HFFc6 (cell line): ENCODE data around the gene ZNF180. TPM values are rescaled to one million over a fixed set of nuclear protein-coding genes. Genes with fewer than 3 reads are reported as not detected.
A peak's percentile ranks its signal among the peaks of the same experiment; 100 is the strongest.
"Not testable (repeated sequence)": the region's sequence is repeated elsewhere in the genome, so short reads cannot be mapped to it uniquely, and the experiment has no call there.

ENCODE experiments used
- DNase-seq: peaks from one replicate; pipeline ENCODE4 v3.0.0-alpha.2; 2018
- H3K27ac Mint-ChIP-seq: 2 replicates; pipeline ENCODE4 v1.8.0; 2020; ENCODE audit warnings: mild to moderate bottlenecking, mixed read lengths
- H3K27me3 Mint-ChIP-seq: 2 replicates; pipeline ENCODE4 v1.8.0; 2021; ENCODE audit warnings: mild to moderate bottlenecking, moderate library complexity, mixed read lengths; ENCODE audit not compliant: insufficient read depth
- H3K36me3 Mint-ChIP-seq: 2 replicates; pipeline ENCODE4 v1.8.0; 2021; ENCODE audit warnings: low read depth, mixed read lengths
- H3K4me1 Mint-ChIP-seq: 2 replicates; pipeline ENCODE4 v1.8.0; 2020; ENCODE audit warnings: low read depth, mixed read lengths
- H3K4me3 Mint-ChIP-seq: 2 replicates; pipeline ENCODE4 v1.8.0; 2020; ENCODE audit warnings: mild to moderate bottlenecking, moderate library complexity, mixed read lengths
- H3K9me3 Mint-ChIP-seq: 2 replicates; pipeline ENCODE4 v1.8.0; 2020; ENCODE audit warnings: mild to moderate bottlenecking, mixed read lengths
- total RNA-seq, 6 experiments: library from RNA; stranded (reverse); fragmentation: NEBNext Ultra II Directional; extraction: Animal tissue kit (Norgen Biotek cat#: 25700); gene quantifications; 2 replicates in 1 of 6; 3 replicates in 5 of 6; pipeline ENCODE4 v1.2.3, GENCODE V29; 2021
- TF ChIP-seq, protein P1 (sequence below): fragments of 200-600 bp; sonication (generic); IDR thresholded peaks from 2 replicates; pipeline ENCODE4 v1.5.0; 2021; ENCODE audit warnings: antibody characterized with exemption, mild to moderate bottlenecking

ZNF180 gene
- total RNA-seq, 6 experiments from 2014 or later = 4.2 to 6.5 (median 5.8) TPM

DNA sequence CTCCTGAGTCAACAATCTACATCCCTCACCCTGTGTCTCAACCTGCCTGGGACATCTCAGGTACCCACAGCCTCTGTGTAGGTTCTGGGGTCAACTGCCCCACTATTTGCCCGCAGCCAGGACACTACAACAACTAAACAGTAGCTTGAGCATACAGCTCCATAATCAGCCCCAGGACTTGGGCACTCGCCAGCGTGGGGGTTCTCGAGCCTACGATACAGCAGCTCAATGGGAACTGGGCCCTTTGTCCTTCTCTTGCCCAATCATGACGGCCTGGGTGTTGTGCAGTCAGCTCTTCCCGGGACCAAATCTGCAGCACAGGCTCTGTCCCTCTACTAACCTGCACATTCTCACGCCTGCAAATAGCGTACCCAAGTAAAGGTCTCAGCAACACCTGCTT lies 1.3 kb downstream of the ZNF180 start:
- no peak overlapping the region for H3K27ac Mint-ChIP-seq
- H3K9me3 Mint-ChIP-seq = peaks cover 52% of the 10 kb centered on the region
- peak overlapping the region; percentile 96; the same call in 1 of the 2 replicates for H3K4me3 Mint-ChIP-seq

GRCh38 chr19:44496711-44497110 lies 3.6 kb downstream of the ZNF180 start:
- Mint-ChIP-seq H3K4me1 (peaks cover 24% of the 10 kb centered on the region), H3K27ac (no peak overlapping the region), H3K27me3 (peaks cover 2% of the 10 kb centered on the region), H3K9me3 (peaks cover 75% of the 10 kb centered on the region), H3K4me3 (no peak overlapping the region), H3K36me3 (peaks cover 84% of the 10 kb centered on the region)
- TF ChIP-seq, protein P1, sequence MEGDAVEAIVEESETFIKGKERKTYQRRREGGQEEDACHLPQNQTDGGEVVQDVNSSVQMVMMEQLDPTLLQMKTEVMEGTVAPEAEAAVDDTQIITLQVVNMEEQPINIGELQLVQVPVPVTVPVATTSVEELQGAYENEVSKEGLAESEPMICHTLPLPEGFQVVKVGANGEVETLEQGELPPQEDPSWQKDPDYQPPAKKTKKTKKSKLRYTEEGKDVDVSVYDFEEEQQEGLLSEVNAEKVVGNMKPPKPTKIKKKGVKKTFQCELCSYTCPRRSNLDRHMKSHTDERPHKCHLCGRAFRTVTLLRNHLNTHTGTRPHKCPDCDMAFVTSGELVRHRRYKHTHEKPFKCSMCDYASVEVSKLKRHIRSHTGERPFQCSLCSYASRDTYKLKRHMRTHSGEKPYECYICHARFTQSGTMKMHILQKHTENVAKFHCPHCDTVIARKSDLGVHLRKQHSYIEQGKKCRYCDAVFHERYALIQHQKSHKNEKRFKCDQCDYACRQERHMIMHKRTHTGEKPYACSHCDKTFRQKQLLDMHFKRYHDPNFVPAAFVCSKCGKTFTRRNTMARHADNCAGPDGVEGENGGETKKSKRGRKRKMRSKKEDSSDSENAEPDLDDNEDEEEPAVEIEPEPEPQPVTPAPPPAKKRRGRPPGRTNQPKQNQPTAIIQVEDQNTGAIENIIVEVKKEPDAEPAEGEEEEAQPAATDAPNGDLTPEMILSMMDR = no peak
- no peak for DNase-seq

More for the DNA sequence above, 1.3 kb downstream of the ZNF180 start:
- TF ChIP-seq, protein P1 = no peak
- H3K36me3 Mint-ChIP-seq = peaks cover 61% of the 10 kb centered on the region
- no peak for DNase-seq
- H3K27me3 Mint-ChIP-seq = no peaks in the 10 kb centered on the region; the same call in 1 of the 2 replicates
- H3K4me1 Mint-ChIP-seq = peaks cover 24% of the 10 kb centered on the region

- no peaks in the 10 kb centered on the region for H3K4me1 Mint-ChIP-seq
- H3K27me3 Mint-ChIP-seq = peaks cover 11% of the 10 kb centered on the region
- H3K9me3 Mint-ChIP-seq = peaks cover 100% of the 10 kb centered on the region
- DNase-seq = peak; percentile 7
- peaks cover 100% of the 10 kb centered on the region for H3K36me3 Mint-ChIP-seq
- TF ChIP-seq, protein P1 = no peak
- peak overlapping the region; percentile 55; the same call in 1 of the 2 replicates for H3K27ac Mint-ChIP-seq
- peak overlapping the region; percentile 48; the same call in 1 of the 2 replicates for H3K4me3 Mint-ChIP-seq
These were observed 23.5 kb downstream of the ZNF180 start for GRCh38 chr19:44476559-44477408.

- H3K4me3 Mint-ChIP-seq, H3K27me3 Mint-ChIP-seq, H3K27ac Mint-ChIP-seq, H3K4me1 Mint-ChIP-seq, DNase-seq: not testable (repeated sequence)
- Mint-ChIP-seq H3K9me3 (peaks cover 91% of the 10 kb centered on the region), H3K36me3 (peaks cover 61% of the 10 kb centered on the region)
These were observed 31.6 kb downstream of the ZNF180 start for GRCh38 chr19:44468730-44469129.

- H3K27ac Mint-ChIP-seq, H3K27me3 Mint-ChIP-seq, DNase-seq, H3K4me3 Mint-ChIP-seq, H3K4me1 Mint-ChIP-seq: not testable (repeated sequence)
- H3K9me3 Mint-ChIP-seq = peaks cover 55% of the 10 kb centered on the region
- H3K36me3 Mint-ChIP-seq = peaks cover 28% of the 10 kb centered on the region
These were observed 37.6 kb downstream of the ZNF180 start for GRCh38 chr19:44462600-44463286.

GRCh38 chr19:44456016-44456415 lies 44.3 kb downstream of the ZNF180 start:
- not testable (repeated sequence) for DNase-seq, H3K4me1 Mint-ChIP-seq, H3K27ac Mint-ChIP-seq, H3K4me3 Mint-ChIP-seq, H3K27me3 Mint-ChIP-seq
- Mint-ChIP-seq H3K9me3 (peaks cover 44% of the 10 kb centered on the region), H3K36me3 (peaks cover 38% of the 10 kb centered on the region)

- Mint-ChIP-seq H3K27me3 (peaks cover 8% of the 10 kb centered on the region), H3K4me3 (no peak overlapping the region), H3K4me1 (no peaks in the 10 kb centered on the region), H3K27ac (no peak overlapping the region), H3K36me3 (peaks cover 38% of the 10 kb centered on the region), H3K9me3 (peaks cover 50% of the 10 kb centered on the region)
- TF ChIP-seq, protein P1 = no peak
- DNase-seq = no peak
These were observed 45.2 kb downstream of the ZNF180 start for GRCh38 chr19:44455100-44455499.
